HG03520 (cell line): ENCODE data around the gene NUP214.
A peak's percentile ranks its signal among the peaks of the same experiment; 100 is the strongest.
"Not testable (repeated sequence)": the region's sequence is repeated elsewhere in the genome, so short reads cannot be mapped to it uniquely, and the experiment has no call there.

ENCODE experiments used
- ATAC-seq: cut with Tn5 transposase; IDR thresholded peaks from one replicate; pipeline ENCODE4 v1.9.1; 2021; ENCODE audit warnings: mild to moderate bottlenecking, moderate library complexity; ENCODE audit not compliant: unreplicated experiment

The NUP214 gene

GRCh38 chr9:131227959-131228460 lies 102.6 kb downstream of the NUP214 start:
- no peak for ATAC-seq

GRCh38 chr9:131228988-131229387 lies 103.6 kb downstream of the NUP214 start:
- ATAC-seq, result no peak

DNA sequence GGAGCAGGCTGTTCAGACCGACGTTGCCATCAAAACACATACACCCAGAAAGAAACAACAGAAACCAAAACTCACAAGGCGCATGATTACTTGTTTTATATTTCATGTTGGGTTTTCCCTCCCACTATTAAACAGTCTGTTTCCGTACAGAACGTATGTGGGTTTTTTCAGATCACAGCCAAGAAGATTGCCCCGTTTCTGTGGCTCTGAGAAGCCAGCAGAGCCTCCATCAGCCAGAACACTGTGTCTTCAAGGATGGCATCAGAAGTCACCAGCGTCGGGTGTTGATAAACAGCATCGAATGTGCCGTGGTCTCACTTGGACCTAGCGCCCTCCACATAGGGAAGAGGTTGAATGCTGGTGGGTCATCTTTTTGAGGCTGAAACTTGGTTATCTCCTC lies 108.2 kb downstream of the NUP214 start:
- ATAC-seq, result no peak

DNA sequence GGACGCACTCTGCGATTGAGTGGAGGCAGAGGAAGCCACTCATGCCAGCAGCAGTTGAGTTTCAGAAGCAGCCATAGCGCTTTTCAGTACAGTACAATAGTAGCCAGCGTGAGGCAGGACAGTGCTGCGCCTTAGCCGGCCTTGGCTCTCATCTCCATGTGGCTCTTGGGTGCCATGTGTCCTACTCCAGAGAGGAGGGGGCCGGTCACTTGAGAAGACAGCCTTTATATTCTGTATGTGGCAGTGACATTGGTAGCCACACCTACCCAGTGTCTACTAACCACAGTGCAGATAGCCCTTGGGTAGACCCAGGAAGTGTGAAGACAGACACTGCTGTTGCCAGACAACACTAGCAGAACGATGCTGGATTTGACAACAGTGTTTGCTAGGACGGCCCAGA lies 108.6 kb downstream of the NUP214 start:
- no peak for ATAC-seq

- no peak for ATAC-seq
Observed at GRCh38 chr9:131234799-131235479, 109.6 kb downstream of the NUP214 start.

DNA sequence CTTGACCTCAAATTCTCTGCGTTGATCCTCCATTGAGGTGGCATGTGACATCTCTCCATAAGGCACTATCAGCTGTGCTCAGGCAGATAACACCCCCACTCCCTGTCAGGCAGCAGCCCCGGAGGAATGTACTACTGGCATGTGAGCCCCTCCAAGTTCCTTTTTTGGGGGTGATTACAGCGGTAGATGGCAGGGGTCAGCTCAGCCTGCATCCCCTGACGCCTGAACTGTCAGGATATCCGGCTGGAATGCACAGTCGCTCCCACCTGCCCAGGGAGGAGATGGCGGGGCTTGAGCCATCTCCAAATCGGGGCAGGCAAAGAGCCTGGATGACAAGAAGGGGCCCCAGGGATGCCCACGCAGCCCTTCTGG lies 110.1 kb downstream of the NUP214 start:
- ATAC-seq, result no peak

GRCh38 chr9:131236161-131236560 lies 110.8 kb downstream of the NUP214 start:
- no peak for ATAC-seq

DNA sequence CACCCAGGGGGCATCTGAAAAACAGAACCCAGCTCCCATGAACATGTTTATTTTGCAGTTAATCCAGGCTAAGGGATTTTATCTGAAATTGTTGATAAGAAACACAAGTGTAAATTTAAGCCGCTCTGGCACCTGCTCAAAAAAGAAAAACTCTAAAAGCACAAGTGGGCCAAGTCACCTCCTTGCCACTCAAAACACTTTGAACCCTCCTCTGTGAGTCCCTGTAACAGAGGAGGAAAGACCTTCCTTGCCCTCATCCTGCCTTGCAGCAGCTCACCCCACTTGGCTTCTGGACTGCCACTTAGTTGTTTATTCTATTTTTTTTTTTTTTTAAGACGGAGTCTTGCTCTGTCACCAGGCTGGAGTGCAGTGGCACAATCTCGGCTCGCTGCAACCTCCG lies 111.4 kb downstream of the NUP214 start:
- ATAC-seq, result no peak

DNA sequence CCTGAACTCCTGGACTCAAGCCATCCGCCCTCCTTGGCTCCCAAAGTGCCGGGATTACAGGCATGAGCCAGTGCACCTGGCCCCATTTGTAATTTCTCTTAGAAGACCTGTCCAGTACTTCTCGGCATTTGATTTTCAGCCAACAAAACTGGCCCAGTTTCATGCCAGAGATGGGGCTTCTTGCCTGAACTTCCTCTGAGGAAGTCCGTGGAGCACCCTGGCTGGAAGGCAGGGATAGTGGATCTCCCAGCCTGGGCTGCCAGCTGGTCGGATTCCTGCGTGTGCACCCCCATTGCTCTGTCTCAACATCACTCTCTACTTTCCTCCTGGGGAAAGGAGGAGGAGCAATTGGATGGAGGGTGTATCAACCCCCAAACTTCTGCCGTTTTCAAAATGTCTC lies 111.9 kb downstream of the NUP214 start:
- no peak for ATAC-seq

DNA sequence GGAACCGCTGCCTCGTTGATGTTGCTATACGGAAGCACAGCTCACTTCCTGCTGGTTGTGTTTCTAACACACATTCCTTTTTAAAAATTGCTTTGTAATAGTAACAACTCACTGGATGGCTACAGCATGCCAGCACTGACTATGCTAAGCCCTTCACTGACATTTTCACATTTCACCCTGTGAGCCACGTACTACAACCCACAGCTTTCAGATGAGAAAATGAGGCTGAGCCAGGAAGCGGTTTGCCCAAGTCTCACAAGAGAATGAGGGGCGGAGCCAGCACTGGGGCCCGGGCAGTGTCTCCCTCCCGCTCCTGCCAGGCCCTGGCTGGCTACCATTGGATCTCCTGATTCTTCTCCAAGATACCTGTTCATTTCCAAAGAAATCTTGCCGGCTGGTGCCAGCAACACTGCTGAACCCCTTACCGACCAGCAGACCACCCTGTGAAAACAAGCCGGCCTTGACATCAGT lies 112.6 kb downstream of the NUP214 start:
- ATAC-seq, result peak; percentile 72

- ATAC-seq, result peak; percentile 26
Observed at GRCh38 chr9:131238402-131239021, 113.1 kb downstream of the NUP214 start.

- ATAC-seq, result no peak
Observed at GRCh38 chr9:131239161-131239975, 114.0 kb downstream of the NUP214 start.

DNA sequence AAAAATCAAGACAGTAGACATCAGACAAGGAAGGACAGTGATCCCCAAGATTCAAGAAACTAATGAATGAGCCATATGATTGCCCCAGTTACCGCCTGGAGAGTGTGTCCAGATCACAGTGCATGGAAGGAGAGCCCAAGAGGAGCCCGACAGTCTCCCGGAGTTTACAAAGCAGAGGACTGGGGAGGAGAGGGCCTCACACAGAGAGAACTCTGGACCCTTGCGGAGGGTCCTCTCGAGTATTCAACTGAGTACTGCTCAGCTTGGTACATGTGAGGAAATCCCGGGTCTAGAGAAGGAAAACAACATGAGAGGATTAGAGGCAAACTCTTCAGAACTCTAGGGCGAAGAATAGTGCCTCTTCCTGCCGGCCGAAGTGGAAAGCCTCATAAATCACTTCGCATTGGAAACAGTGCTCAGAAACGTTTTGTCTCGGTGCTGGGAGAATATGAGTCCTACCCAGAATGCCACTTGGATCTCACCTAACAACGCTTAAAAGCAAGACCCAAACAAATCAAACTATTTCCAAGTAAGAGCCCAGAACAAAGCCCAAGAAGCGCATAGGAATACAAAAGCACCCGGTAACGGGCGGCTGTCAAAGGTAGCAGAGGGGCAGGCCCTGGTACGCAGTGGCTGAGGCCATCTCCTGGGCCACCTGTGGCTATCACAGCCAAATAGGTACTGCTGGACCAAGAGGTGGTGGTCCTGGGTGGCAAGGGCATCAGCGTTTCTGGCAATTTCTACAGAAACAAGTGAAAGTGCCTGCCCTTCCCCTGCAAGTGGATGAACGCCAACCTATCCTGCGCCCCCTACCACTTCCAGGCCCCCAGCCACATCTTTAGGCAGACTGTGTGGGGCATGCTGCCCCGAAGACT lies 114.9 kb downstream of the NUP214 start:
- ATAC-seq, result no peak

- ATAC-seq, result not testable (repeated sequence)
Observed at GRCh38 chr9:131244331-131244730, 118.9 kb downstream of the NUP214 start.

GRCh38 chr9:131246618-131247017 lies 121.2 kb downstream of the NUP214 start:
- no peak for ATAC-seq

- ATAC-seq, result no peak
Observed at GRCh38 chr9:131252120-131252519, 126.7 kb downstream of the NUP214 start.

DNA sequence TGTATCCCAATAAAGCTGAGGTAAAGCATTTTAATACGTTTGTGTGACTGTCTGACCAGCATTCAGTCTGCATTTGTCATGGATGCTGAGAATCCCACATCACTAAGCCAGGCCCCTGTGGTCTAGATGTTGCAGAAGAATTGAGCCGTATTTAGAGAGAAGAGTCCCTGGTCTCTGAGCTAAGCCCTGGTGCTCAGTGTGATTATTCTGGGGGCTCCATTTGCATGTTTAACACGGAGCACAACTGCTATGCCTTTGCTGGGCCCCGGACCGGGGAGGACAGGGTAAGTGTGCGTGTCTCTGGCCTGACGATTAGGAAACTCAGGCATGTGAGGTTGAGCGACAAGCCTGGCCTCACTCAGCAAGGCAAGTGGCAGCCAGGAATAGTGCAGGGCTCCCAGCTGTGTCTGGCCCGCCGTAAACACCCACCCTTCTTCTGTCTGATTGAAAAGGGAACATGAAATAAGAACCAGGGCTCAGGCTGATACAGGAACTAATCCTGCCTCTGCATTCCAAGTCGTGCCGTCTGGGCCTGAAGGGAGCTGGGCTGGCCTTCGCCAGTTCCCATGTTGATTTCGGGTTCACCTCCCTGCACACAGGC lies 128.6 kb downstream of the NUP214 start:
- no peak for ATAC-seq

- ATAC-seq, result no peak
Observed at GRCh38 chr9:131254626-131255025, 129.2 kb downstream of the NUP214 start.

- ATAC-seq, result no peak
Observed at GRCh38 chr9:131255676-131256197, 130.4 kb downstream of the NUP214 start.
